ENCODE data around the gene CCSAP.

CCSAP gene

DNA sequence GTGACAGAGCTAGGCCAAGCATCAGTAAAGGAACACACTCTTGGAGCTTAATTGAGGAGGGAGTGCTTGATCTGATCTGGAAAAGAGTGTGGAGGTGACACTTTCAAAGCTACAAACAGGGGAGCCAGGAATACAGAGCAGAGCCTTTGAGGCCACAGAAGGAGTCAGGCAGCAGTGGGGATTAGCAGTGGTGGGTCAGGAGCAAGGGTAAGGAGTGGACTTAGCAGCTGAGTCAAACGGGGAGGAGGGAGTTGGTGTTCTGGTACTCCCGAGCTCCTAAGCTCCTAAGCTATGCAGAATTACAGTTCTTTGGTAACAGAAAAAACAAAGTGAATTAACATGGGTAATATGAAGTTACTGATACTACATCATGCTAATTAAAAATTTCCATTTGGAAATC, 57.4 kb downstream of the CCSAP start:
- H3K36me3 ChIP-seq (ENCODE audit: control insufficient read depth in 1 of 2, insufficient read depth in 2 of 2, low read length in 2 of 2), result peaks cover 0 to 4% of the 10 kb centered on the region in 2 donors
- H3K27me3 ChIP-seq (ENCODE audit: low read depth, low read length), result no peaks in the 10 kb centered on the region
- peaks cover 4 to 28% of the 10 kb centered on the region in 2 donors for H3K4me1 ChIP-seq (ENCODE audit: control insufficient read depth in 1 of 2, insufficient read depth in 2 of 2, low read length in 2 of 2)
- H3K9me3 ChIP-seq (ENCODE audit: control insufficient read depth in 1 of 2, low read length in 2 of 2), result no peaks in the 10 kb centered on the region
- no peak overlapping the region for H3K4me3 ChIP-seq (ENCODE audit: low read depth in 1 of 2, low read length in 2 of 2)
- no peak overlapping the region for H3K27ac ChIP-seq (ENCODE audit: low read length)

DNA sequence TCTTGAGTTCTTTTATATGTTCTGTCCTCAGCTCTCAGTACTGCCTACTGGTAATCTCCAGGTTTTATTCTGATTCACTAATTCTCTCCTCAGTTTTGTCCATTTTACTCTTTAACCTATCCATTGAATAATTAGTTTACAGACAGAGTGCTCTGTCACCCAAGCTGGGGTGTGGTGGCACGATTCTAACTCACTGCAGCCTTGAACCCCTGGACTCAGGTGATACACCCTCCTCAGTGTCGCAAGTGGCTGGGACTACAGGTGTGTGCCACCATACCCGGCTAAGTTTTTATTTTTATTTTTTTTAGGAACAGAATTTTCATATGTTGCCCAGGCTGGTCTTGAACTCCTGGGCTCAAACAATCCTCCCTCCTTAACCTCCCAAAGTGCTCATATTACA, 58.0 kb downstream of the CCSAP start:
- H3K4me1 ChIP-seq (ENCODE audit: control insufficient read depth in 1 of 2, insufficient read depth in 2 of 2, low read length in 2 of 2), result peaks cover 4 to 28% of the 10 kb centered on the region in 2 donors
- peaks cover 0 to 4% of the 10 kb centered on the region in 2 donors for H3K36me3 ChIP-seq (ENCODE audit: control insufficient read depth in 1 of 2, insufficient read depth in 2 of 2, low read length in 2 of 2)
- no peaks in the 10 kb centered on the region for H3K27me3 ChIP-seq (ENCODE audit: low read depth, low read length)
- no peaks in the 10 kb centered on the region for H3K9me3 ChIP-seq (ENCODE audit: control insufficient read depth in 1 of 2, low read length in 2 of 2)
- H3K4me3 ChIP-seq (ENCODE audit: low read depth in 1 of 2, low read length in 2 of 2), result no peak overlapping the region
- no peak overlapping the region for H3K27ac ChIP-seq (ENCODE audit: low read length)

DNA sequence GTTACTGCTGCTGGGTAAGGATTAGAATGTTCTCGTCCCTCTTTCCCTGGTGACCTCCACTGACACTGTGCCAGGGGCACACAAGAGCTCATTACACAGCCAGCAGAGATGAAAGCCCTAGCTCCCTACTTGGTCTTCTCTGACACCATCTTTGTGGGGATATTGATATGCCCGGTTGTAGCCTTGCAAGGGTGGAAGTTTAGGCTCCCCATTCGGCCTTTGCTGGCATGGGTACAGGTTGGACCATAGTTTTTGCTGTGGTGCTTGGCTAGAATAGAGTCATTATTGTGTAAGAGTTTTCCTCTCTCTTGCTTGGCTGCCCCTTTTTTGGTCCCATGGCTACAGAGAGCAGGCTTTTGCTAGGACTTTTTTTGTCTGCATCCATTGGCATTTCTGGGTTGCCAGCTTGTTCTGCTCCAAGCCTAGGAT, 59.6 kb downstream of the CCSAP start:
- H3K4me1 ChIP-seq (ENCODE audit: control insufficient read depth in 1 of 2, insufficient read depth in 2 of 2, low read length in 2 of 2), result peaks cover 12 to 28% of the 10 kb centered on the region in 2 donors
- no peak overlapping the region for H3K27ac ChIP-seq (ENCODE audit: low read length)
- H3K27me3 ChIP-seq (ENCODE audit: low read depth, low read length), result no peaks in the 10 kb centered on the region
- H3K9me3 ChIP-seq (ENCODE audit: control insufficient read depth in 1 of 2, low read length in 2 of 2), result no peaks in the 10 kb centered on the region
- no peaks in the 10 kb centered on the region for H3K36me3 ChIP-seq (ENCODE audit: control insufficient read depth in 1 of 2, insufficient read depth in 2 of 2, low read length in 2 of 2)
- no peak overlapping the region for H3K4me3 ChIP-seq (ENCODE audit: low read depth in 1 of 2, low read length in 2 of 2)

DNA sequence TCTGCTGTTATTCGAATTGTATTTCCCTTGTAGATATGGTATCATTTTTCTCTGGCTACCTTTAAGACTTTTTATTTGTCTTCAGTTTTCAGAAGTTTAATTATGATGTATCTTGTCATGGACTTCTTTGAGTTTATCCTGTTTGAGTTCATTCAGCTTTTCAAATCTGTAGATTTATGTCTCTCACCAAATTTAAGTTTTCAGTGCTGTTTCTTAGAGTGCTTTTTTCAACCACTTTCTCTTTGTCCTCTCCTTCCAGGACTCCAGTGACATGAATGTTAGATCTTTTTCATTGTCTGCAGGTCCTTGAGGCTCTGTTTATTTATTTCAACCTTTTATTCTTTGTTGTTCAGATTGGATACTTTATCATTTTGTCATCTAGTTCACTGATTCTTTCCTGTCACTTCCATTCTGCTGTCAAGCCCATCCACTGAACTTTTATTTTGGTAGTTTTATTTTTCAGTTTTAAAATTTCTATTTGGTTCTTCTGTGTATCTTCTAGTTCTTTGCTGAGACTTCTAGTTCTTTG, 60.5 kb downstream of the CCSAP start:
- H3K27me3 ChIP-seq (ENCODE audit: low read depth, low read length), result no peaks in the 10 kb centered on the region
- H3K9me3 ChIP-seq (ENCODE audit: control insufficient read depth in 1 of 2, low read length in 2 of 2), result no peaks in the 10 kb centered on the region
- H3K27ac ChIP-seq (ENCODE audit: low read length), result no peak overlapping the region
- peaks cover 9 to 21% of the 10 kb centered on the region in 2 donors for H3K4me1 ChIP-seq (ENCODE audit: control insufficient read depth in 1 of 2, insufficient read depth in 2 of 2, low read length in 2 of 2)
- no peaks in the 10 kb centered on the region for H3K36me3 ChIP-seq (ENCODE audit: control insufficient read depth in 1 of 2, insufficient read depth in 2 of 2, low read length in 2 of 2)
- H3K4me3 ChIP-seq (ENCODE audit: low read depth in 1 of 2, low read length in 2 of 2), result no peak overlapping the region

DNA sequence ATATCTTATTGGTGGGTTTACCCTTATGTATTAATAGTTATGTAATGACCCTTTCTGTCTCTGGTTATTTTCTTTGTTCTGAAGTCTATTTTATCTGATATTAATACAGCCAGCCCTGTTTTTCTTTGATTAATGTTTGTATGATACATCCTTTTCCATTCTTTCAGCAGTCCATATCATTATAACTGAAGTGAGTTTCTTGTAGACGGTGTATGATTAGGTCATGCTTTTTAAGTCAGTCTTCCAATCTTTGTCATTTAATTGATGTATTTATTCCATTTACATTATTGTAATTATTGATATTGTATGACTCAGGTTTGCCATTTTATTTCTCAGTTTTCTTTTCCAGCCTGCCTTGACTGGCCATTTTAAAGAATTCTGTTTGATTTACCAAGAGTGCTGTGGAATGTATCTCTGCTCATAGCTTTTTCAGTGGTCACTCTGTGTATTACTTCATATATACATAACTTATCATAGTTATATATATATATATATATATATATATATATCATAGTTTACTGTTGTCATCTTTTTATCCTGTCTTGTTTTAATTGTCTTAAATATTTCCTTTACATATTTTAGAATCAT, 61.4 kb downstream of the CCSAP start:
- no peak overlapping the region for H3K4me3 ChIP-seq (ENCODE audit: low read depth in 1 of 2, low read length in 2 of 2)
- no peaks in the 10 kb centered on the region for H3K27me3 ChIP-seq (ENCODE audit: low read depth, low read length)
- peaks cover 7 to 13% of the 10 kb centered on the region in 2 donors for H3K4me1 ChIP-seq (ENCODE audit: control insufficient read depth in 1 of 2, insufficient read depth in 2 of 2, low read length in 2 of 2)
- no peaks in the 10 kb centered on the region for H3K36me3 ChIP-seq (ENCODE audit: control insufficient read depth in 1 of 2, insufficient read depth in 2 of 2, low read length in 2 of 2)
- no peaks in the 10 kb centered on the region for H3K9me3 ChIP-seq (ENCODE audit: control insufficient read depth in 1 of 2, low read length in 2 of 2)
- H3K27ac ChIP-seq (ENCODE audit: low read length), result no peak overlapping the region

DNA sequence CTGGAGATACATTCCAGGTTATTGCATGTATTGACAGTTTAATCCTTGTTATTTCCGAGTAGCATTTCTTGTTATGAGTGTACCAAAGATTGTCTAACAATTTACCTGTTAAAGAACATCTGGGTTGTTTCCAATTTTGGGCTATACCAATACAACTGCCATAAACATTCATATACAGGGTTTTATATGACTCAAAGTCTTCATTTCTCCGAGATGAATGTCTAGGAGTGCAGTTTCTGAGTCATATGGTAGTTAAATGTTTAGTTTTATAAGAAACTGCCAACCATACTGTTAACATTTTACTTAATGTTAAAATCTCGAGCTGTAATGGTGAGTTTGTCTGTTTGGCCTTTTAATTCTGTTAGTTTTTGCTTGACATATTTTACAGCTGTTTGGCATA, 61.9 kb downstream of the CCSAP start:
- H3K27ac ChIP-seq (ENCODE audit: low read length), result no peak overlapping the region
- no peaks in the 10 kb centered on the region for H3K36me3 ChIP-seq (ENCODE audit: control insufficient read depth in 1 of 2, insufficient read depth in 2 of 2, low read length in 2 of 2)
- H3K27me3 ChIP-seq (ENCODE audit: low read depth, low read length), result no peaks in the 10 kb centered on the region
- H3K4me3 ChIP-seq (ENCODE audit: low read depth in 1 of 2, low read length in 2 of 2), result no peak overlapping the region
- peaks cover 7 to 9% of the 10 kb centered on the region in 2 donors for H3K4me1 ChIP-seq (ENCODE audit: control insufficient read depth in 1 of 2, insufficient read depth in 2 of 2, low read length in 2 of 2)
- H3K9me3 ChIP-seq (ENCODE audit: control insufficient read depth in 1 of 2, low read length in 2 of 2), result no peaks in the 10 kb centered on the region

DNA sequence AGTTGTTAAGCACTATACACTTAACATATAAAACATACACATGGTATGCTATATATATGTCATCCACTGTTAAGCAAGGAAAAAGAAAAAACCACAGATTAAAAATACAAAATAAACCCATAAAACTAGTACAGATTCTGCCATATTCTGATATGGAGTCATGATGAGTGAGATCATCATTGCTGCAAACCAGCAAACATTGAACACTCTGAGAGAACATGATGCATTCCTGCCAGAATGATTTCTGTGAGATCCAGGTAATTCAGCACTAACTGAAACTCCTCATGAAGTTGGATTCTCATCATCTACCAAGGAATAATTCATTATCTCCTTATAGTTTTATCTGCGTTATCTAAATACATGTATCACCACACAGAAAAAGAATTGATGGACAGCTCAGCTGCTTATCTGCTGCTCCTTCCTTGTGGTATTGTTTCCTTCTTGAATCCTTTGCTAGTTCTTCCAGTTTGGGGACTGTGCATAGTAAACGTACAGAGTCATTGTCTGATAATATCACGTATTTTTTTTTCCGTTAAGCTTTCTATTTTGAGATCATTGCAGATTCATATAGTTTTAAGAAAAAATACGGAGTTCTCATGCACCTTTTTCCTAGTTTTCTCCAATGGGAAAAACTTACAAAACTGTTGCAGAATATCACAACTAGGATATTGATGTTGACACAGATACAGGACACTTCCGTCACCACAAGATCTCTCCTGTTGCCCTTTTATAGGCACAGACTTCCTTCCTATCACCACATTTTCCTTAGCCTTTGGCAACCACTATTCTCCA, 62.6 kb downstream of the CCSAP start:
- no peaks in the 10 kb centered on the region for H3K9me3 ChIP-seq (ENCODE audit: control insufficient read depth in 1 of 2, low read length in 2 of 2)
- H3K4me1 ChIP-seq (ENCODE audit: control insufficient read depth in 1 of 2, insufficient read depth in 2 of 2, low read length in 2 of 2), result peaks cover 7% of the 10 kb centered on the region in 2 donors
- no peaks in the 10 kb centered on the region for H3K36me3 ChIP-seq (ENCODE audit: control insufficient read depth in 1 of 2, insufficient read depth in 2 of 2, low read length in 2 of 2)
- no peaks in the 10 kb centered on the region for H3K27me3 ChIP-seq (ENCODE audit: low read depth, low read length)
- no peak overlapping the region for H3K27ac ChIP-seq (ENCODE audit: low read length)
- no peak overlapping the region for H3K4me3 ChIP-seq (ENCODE audit: low read depth in 1 of 2, low read length in 2 of 2)

DNA sequence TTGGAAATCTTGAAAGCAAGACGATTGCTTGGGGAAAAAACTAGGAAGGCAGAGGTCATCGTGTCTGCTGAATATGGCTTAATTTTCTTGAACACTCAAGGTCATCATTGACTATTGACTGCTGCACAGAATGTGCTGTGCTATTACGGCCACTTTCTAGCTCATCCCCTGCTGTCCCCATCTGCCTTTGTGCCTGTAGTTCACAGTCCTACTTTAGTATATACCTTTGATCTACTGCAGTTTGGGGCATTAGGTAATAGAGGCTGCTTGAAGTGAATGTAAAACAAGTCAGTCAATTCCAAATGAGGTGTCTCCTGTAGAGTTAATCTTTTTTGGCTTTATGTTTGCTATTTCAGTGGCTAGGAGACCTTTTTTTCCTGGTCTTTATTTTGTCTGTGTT, 63.6 kb downstream of the CCSAP start:
- Histone ChIP-seq H3K27ac (ENCODE audit: low read length) (no peak overlapping the region), H3K4me3 (ENCODE audit: low read depth in 1 of 2, low read length in 2 of 2) (no peak overlapping the region)

DNA sequence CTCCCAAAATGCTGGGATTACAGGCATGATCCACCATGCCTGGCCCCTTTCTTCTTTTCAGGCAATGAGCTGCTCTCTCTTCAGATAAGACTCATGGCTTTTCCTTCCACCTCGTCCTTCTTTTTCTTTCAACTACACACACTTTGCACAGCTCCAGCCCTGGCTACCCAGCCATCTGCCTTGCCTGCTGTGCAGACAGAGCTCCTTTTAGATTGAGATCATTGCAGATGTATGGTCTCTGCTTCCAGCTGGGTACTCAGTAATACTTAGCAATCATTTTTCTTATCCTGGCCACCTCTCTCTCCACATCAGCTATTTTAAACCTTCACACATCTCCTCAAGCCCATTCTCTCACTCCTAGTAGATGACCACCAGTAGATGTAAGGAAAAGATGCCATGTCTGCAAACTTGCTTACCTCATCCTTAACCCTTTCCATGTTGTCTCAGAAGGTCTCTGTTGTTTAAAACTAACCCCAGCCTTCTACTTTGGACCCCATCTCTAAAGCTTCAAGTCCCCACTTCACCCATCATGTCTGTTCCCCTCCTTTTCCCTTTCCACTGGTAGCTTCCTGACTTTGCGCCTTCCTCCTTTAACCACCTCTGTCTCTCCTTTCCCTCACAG, 64.6 kb downstream of the CCSAP start:
- no peaks in the 10 kb centered on the region for H3K27me3 ChIP-seq (ENCODE audit: low read depth, low read length)
- no peaks in the 10 kb centered on the region for H3K36me3 ChIP-seq (ENCODE audit: control insufficient read depth in 1 of 2, insufficient read depth in 2 of 2, low read length in 2 of 2)
- no peaks in the 10 kb centered on the region for H3K9me3 ChIP-seq (ENCODE audit: control insufficient read depth in 1 of 2, low read length in 2 of 2)
- no peak overlapping the region for H3K27ac ChIP-seq (ENCODE audit: low read length)
- no peak overlapping the region for H3K4me3 ChIP-seq (ENCODE audit: low read depth in 1 of 2, low read length in 2 of 2)
- H3K4me1 ChIP-seq (ENCODE audit: control insufficient read depth in 1 of 2, insufficient read depth in 2 of 2, low read length in 2 of 2), result peaks cover 8 to 26% of the 10 kb centered on the region in 2 donors

More for the DNA sequence above, 63.6 kb downstream of the CCSAP start:
- peaks cover 7 to 16% of the 10 kb centered on the region in 2 donors for H3K4me1 ChIP-seq (ENCODE audit: control insufficient read depth in 1 of 2, insufficient read depth in 2 of 2, low read length in 2 of 2)
- H3K27me3 ChIP-seq (ENCODE audit: low read depth, low read length), result no peaks in the 10 kb centered on the region
- H3K9me3 ChIP-seq (ENCODE audit: control insufficient read depth in 1 of 2, low read length in 2 of 2), result no peaks in the 10 kb centered on the region
- no peaks in the 10 kb centered on the region for H3K36me3 ChIP-seq (ENCODE audit: control insufficient read depth in 1 of 2, insufficient read depth in 2 of 2, low read length in 2 of 2)

DNA sequence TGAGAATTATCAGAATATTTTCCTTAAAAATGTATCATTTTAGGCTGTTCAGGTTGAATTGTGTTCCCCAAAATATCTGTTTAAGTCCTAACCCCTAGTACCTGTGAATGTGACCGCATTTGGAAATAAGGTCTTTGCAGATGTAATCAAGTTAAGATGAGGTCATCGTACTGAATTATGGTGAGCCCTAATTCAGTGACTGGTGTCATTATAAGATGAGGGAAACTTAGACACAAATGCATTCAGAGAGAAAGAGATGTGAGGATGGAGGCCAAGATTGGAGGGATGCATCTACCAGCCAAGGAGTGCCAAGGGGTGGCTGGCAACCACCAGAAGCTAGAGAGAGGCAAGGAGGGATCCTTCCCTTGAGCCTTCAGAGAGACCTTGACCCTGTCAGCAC, 67.8 kb downstream of the CCSAP start:
- Histone ChIP-seq H3K36me3 (ENCODE audit: control insufficient read depth in 1 of 2, insufficient read depth in 2 of 2, low read length in 2 of 2) (no peaks in the 10 kb centered on the region), H3K4me3 (ENCODE audit: low read depth in 1 of 2, low read length in 2 of 2) (no peak overlapping the region), H3K27ac (ENCODE audit: low read length) (no peak overlapping the region), H3K4me1 (ENCODE audit: control insufficient read depth in 1 of 2, insufficient read depth in 2 of 2, low read length in 2 of 2) (peaks cover 16 to 41% of the 10 kb centered on the region in 2 donors), H3K9me3 (ENCODE audit: control insufficient read depth in 1 of 2, low read length in 2 of 2) (no peaks in the 10 kb centered on the region), H3K27me3 (ENCODE audit: low read depth, low read length) (no peaks in the 10 kb centered on the region)

DNA sequence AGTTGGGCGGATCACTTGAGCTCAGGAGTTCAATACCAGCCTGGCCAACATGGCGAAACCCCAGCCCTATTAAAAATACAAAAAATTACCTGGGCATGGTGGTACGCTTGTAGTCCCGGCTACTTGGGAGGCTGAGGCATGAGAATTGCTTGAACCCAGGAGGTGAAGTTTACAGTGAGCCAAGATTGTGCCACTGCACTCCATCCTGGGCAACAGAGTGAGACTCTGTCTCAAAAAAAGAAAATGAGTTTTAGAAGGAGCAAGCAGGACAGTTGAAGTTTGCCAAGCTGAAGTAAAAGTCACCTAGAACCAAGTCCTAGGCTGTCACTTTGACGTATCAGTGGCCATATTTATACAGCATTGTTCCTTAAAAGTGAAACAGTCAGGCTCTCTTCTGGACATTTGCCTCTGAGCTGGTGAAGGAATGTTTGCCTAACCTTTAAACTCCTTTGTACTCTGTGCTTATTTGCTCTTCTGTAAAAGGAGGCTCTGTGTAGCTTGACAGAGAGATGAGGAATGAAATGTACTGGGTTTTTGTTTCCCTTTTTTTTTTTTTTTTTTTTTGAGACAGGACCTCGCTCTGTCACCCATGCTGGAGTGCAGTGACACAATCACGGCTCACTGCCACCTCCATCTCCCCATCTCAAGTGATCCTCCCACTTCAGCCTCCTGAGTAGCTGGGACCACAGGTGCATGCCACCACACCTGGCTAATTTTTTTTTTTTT, 69.2 kb downstream of the CCSAP start:
- no peak overlapping the region for H3K4me3 ChIP-seq (ENCODE audit: low read depth in 1 of 2, low read length in 2 of 2)
- H3K9me3 ChIP-seq (ENCODE audit: control insufficient read depth in 1 of 2, low read length in 2 of 2), result no peaks in the 10 kb centered on the region
- H3K27me3 ChIP-seq (ENCODE audit: low read depth, low read length), result no peaks in the 10 kb centered on the region
- H3K27ac ChIP-seq (ENCODE audit: low read length), result peak overlapping the region; percentile 58
- H3K36me3 ChIP-seq (ENCODE audit: control insufficient read depth in 1 of 2, insufficient read depth in 2 of 2, low read length in 2 of 2), result no peaks in the 10 kb centered on the region
- H3K4me1 ChIP-seq (ENCODE audit: control insufficient read depth in 1 of 2, insufficient read depth in 2 of 2, low read length in 2 of 2), result peaks cover 9 to 41% of the 10 kb centered on the region in 2 donors

All from muscle layer of duodenum (tissue), 2 donors.